IPS-20b (cell line): Measurements from ENCODE around the gene KCNG2.

Experiments used
- H3K27ac ChIP-seq: one replicate; pipeline ENCODE4 v1.5.1; 2013; ENCODE audit warnings: low read length
- H3K27me3 ChIP-seq: 2 replicates; pipeline ENCODE4 v1.6.1; 2013; ENCODE audit warnings: mild to moderate bottlenecking, low read length, inconsistent platforms; ENCODE audit not compliant: insufficient read depth
- H3K36me3 ChIP-seq: 2 replicates; pipeline ENCODE4 v1.6.1; 2013; ENCODE audit warnings: low read depth, mild to moderate bottlenecking, inconsistent platforms, low read length, moderate library complexity; ENCODE audit not compliant: insufficient read depth
- H3K4me1 ChIP-seq: 2 replicates; pipeline ENCODE4 v1.6.1; 2013; ENCODE audit warnings: mild to moderate bottlenecking, control low read depth, inconsistent platforms, low read length, moderate library complexity; ENCODE audit not compliant: insufficient read depth
- H3K4me3 ChIP-seq: 2 replicates; pipeline ENCODE4 v1.5.1; 2013; ENCODE audit warnings: mild to moderate bottlenecking, low read length, inconsistent platforms
- H3K9ac ChIP-seq: 2 replicates; pipeline ENCODE4 v1.6.1; 2013; ENCODE audit warnings: low read depth, mild to moderate bottlenecking, inconsistent platforms, low read length, moderate library complexity
- H3K9me3 ChIP-seq: 2 replicates; pipeline ENCODE4 v1.6.1; 2013; ENCODE audit warnings: mild to moderate bottlenecking, low read depth, low read length, inconsistent platforms; ENCODE audit not compliant: insufficient read depth

Gene KCNG2

GRCh38 chr18:79926715-79927606 is 129.2 kb downstream of the KCNG2 start:
- Histone ChIP-seq H3K9ac (no peak overlapping the region), H3K9me3 (peaks cover 20% of the 10 kb centered on the region), H3K4me3 (no peak overlapping the region), H3K27me3 (no peaks in the 10 kb centered on the region), H3K36me3 (peaks cover 10% of the 10 kb centered on the region), H3K27ac (no peak overlapping the region), H3K4me1 (no peaks in the 10 kb centered on the region)

- H3K9me3 ChIP-seq, result peaks cover 26% of the 10 kb centered on the region
- H3K4me1 ChIP-seq, result no peaks in the 10 kb centered on the region
- no peak overlapping the region for H3K9ac ChIP-seq
- H3K27me3 ChIP-seq, result no peaks in the 10 kb centered on the region
- no peak overlapping the region for H3K27ac ChIP-seq
- H3K4me3 ChIP-seq, result no peak overlapping the region
- H3K36me3 ChIP-seq, result peaks cover 10% of the 10 kb centered on the region
Measured at GRCh38 chr18:79927607-79928562, 130.1 kb downstream of the KCNG2 start.

- Histone ChIP-seq H3K36me3 (peaks cover 10% of the 10 kb centered on the region), H3K27ac (no peak overlapping the region), H3K9me3 (peaks cover 26% of the 10 kb centered on the region)
Measured at GRCh38 chr18:79928563-79928960, 130.8 kb downstream of the KCNG2 start.

GRCh38 chr18:79930020-79930642 is 132.4 kb downstream of the KCNG2 start:
- H3K4me1 ChIP-seq, result no peaks in the 10 kb centered on the region

More at GRCh38 chr18:79928563-79928960, 130.8 kb downstream of the KCNG2 start:
- no peak overlapping the region for H3K4me3 ChIP-seq
- no peaks in the 10 kb centered on the region for H3K4me1 ChIP-seq
- H3K27me3 ChIP-seq, result no peaks in the 10 kb centered on the region
- H3K9ac ChIP-seq, result no peak overlapping the region

GRCh38 chr18:79931475-79931874 is 133.7 kb downstream of the KCNG2 start:
- H3K27ac ChIP-seq, result no peak overlapping the region

More at GRCh38 chr18:79930020-79930642, 132.4 kb downstream of the KCNG2 start:
- Histone ChIP-seq H3K27me3 (no peaks in the 10 kb centered on the region), H3K9me3 (peaks cover 26% of the 10 kb centered on the region), H3K36me3 (peaks cover 10% of the 10 kb centered on the region), H3K27ac (no peak overlapping the region), H3K4me3 (no peak overlapping the region), H3K9ac (no peak overlapping the region)

GRCh38 chr18:79932907-79933306 is 135.2 kb downstream of the KCNG2 start:
- Histone ChIP-seq H3K27me3 (no peaks in the 10 kb centered on the region), H3K27ac (no peak overlapping the region), H3K4me1 (no peaks in the 10 kb centered on the region), H3K36me3 (peaks cover 10% of the 10 kb centered on the region), H3K4me3 (no peak overlapping the region), H3K9me3 (peaks cover 26% of the 10 kb centered on the region), H3K9ac (no peak overlapping the region)

More at GRCh38 chr18:79931475-79931874, 133.7 kb downstream of the KCNG2 start:
- H3K9ac ChIP-seq, result no peak overlapping the region
- H3K4me1 ChIP-seq, result no peaks in the 10 kb centered on the region
- no peak overlapping the region for H3K4me3 ChIP-seq
- no peaks in the 10 kb centered on the region for H3K27me3 ChIP-seq
- H3K36me3 ChIP-seq, result peaks cover 10% of the 10 kb centered on the region
- H3K9me3 ChIP-seq, result peaks cover 26% of the 10 kb centered on the region

GRCh38 chr18:79933765-79934164 is 136.0 kb downstream of the KCNG2 start:
- Histone ChIP-seq H3K9me3 (peaks cover 26% of the 10 kb centered on the region), H3K9ac (no peak overlapping the region), H3K27me3 (no peaks in the 10 kb centered on the region), H3K36me3 (peaks cover 10% of the 10 kb centered on the region), H3K4me3 (no peak overlapping the region), H3K27ac (no peak overlapping the region), H3K4me1 (no peaks in the 10 kb centered on the region)

GRCh38 chr18:79934311-79935097 is 136.8 kb downstream of the KCNG2 start:
- H3K9me3 ChIP-seq, result peaks cover 19% of the 10 kb centered on the region
- no peak overlapping the region for H3K4me3 ChIP-seq
- H3K27me3 ChIP-seq, result no peaks in the 10 kb centered on the region
- no peak overlapping the region for H3K27ac ChIP-seq
- no peak overlapping the region for H3K9ac ChIP-seq
- H3K4me1 ChIP-seq, result no peaks in the 10 kb centered on the region
- peaks cover 10% of the 10 kb centered on the region for H3K36me3 ChIP-seq

GRCh38 chr18:79935098-79935480 is 137.4 kb downstream of the KCNG2 start:
- Histone ChIP-seq H3K4me3 (no peak overlapping the region), H3K27me3 (no peaks in the 10 kb centered on the region), H3K27ac (no peak overlapping the region), H3K9me3 (peaks cover 14% of the 10 kb centered on the region), H3K9ac (no peak overlapping the region), H3K36me3 (peaks cover 6% of the 10 kb centered on the region), H3K4me1 (no peaks in the 10 kb centered on the region)

GRCh38 chr18:79935499-79935898 is 137.8 kb downstream of the KCNG2 start:
- H3K9me3 ChIP-seq, result peaks cover 9% of the 10 kb centered on the region; the same call in 1 of the 2 replicates
- no peaks in the 10 kb centered on the region for H3K27me3 ChIP-seq
- H3K27ac ChIP-seq, result no peak overlapping the region
- H3K9ac ChIP-seq, result no peak overlapping the region
- peaks cover 2% of the 10 kb centered on the region; the same call in 1 of the 2 replicates for H3K36me3 ChIP-seq
- H3K4me1 ChIP-seq, result no peaks in the 10 kb centered on the region
- H3K4me3 ChIP-seq, result no peak overlapping the region
